GM21390 (cell line): Measurements from ENCODE around the gene PRCP.

ENCODE experiments used
- ATAC-seq: cut with Tn5 transposase; IDR thresholded peaks from one replicate; pipeline ENCODE4 v1.9.1; 2021; ENCODE audit not compliant: unreplicated experiment

The PRCP gene

GRCh38 chr11:82907371-82907770 lies 7.1 kb upstream of the PRCP start:
- ATAC-seq = no peak

- no peak for ATAC-seq
Observed at GRCh38 chr11:82906931-82907330, 6.7 kb upstream of the PRCP start.

- no peak for ATAC-seq
Observed at GRCh38 chr11:82906236-82906635, 6.0 kb upstream of the PRCP start.

GRCh38 chr11:82903843-82904586 lies 3.8 kb upstream of the PRCP start:
- no peak for ATAC-seq

GRCh38 chr11:82902880-82903279 lies 2.6 kb upstream of the PRCP start:
- no peak for ATAC-seq

- no peak for ATAC-seq
Observed at GRCh38 chr11:82901922-82902485, 1.8 kb upstream of the PRCP start.

GRCh38 chr11:82901165-82901921 lies 1.1 kb upstream of the PRCP start, which contains the start of gene DDIAS:
Gene DDIAS, plus strand, starts transcription at chr11:82901736. Its CDS starts 13,003 bp downstream, at chr11:82914739.
- ATAC-seq = peak; percentile 69

GRCh38 chr11:82899957-82900276 lies 313 bp downstream of the PRCP start:
- peak; percentile 1 for ATAC-seq

- no peak for ATAC-seq
Observed at GRCh38 chr11:82899186-82899820, 927 bp downstream of the PRCP start.

GRCh38 chr11:82898241-82898640 lies 2.0 kb downstream of the PRCP start:
- no peak for ATAC-seq

- no peak for ATAC-seq
Observed at GRCh38 chr11:82896183-82896582, 4.0 kb downstream of the PRCP start.

GRCh38 chr11:82895437-82896091 lies 4.7 kb downstream of the PRCP start:
- peak; percentile 28 for ATAC-seq

- ATAC-seq = no peak
Observed at GRCh38 chr11:82892611-82893169, 7.5 kb downstream of the PRCP start.

- no peak for ATAC-seq
Observed at GRCh38 chr11:82890936-82891335, 9.3 kb downstream of the PRCP start.

- ATAC-seq = no peak
Observed at GRCh38 chr11:82890002-82890341, 10.3 kb downstream of the PRCP start.

- no peak for ATAC-seq
Observed at GRCh38 chr11:82889133-82890001, 10.9 kb downstream of the PRCP start.

- ATAC-seq = no peak
Observed at GRCh38 chr11:82883853-82884252, 16.4 kb downstream of the PRCP start.

GRCh38 chr11:82874646-82875523 lies 25.3 kb downstream of the PRCP start:
- no peak for ATAC-seq

GRCh38 chr11:82873919-82874333 lies 26.3 kb downstream of the PRCP start:
- ATAC-seq = no peak
